GM10248 (cell line): ENCODE results near the gene CS.

Source experiments
- CTCF ChIA-PET: fragments of 300-600 bp; sonication (Branson Sonifier 250); formaldehyde crosslinking; extraction: SDS; loops from one replicate; lab custom pipeline; 2021; ENCODE audit warnings: antibody characterized with exemption; lab: Yijun Ruan, JAX
- POLR2A ChIA-PET: fragments of 350-650 bp; sonication (Branson Sonifier 250); formaldehyde crosslinking; extraction: SDS; loops from one replicate; lab custom pipeline; 2020; ENCODE audit warnings: antibody characterized with exemption; lab: Yijun Ruan, JAX
- DNase-seq: peaks from one replicate; pipeline ENCODE4 v3.0.0; 2012; ENCODE audit errors: extremely low spot score
- CTCF ChIP-seq: IDR thresholded peaks from 2 replicates; pipeline ENCODE4 v1.5.1; 2012; ENCODE audit warnings: mild to moderate bottlenecking, low read depth; ENCODE audit errors: extremely low read depth, missing control alignments, control extremely low read depth

The CS gene

GRCh38 chr12:56224954-56225353 is 75.2 kb downstream of the CS start:
- no peak for DNase-seq
- CTCF ChIA-PET = interaction anchor here (1.1 to 2.1 kb wide), 4 partner anchors 18 to 35 kb away, joined by 3 to 7 read pairs (median 6); partner anchors contain the start of genes ANKRD52 and SMARCC2
- POLR2A ChIA-PET = no interaction called here
- no peak for TF ChIP-seq CTCF

- ChIA-PET CTCF (interaction anchor here (2.1 to 2.9 kb wide), 3 partner anchors 17 to 104 kb away, joined by 7 to 34 read pairs (median 9); partner anchors contain the start of gene SMARCC2), POLR2A (no interaction called here)
- DNase-seq = peak; percentile 99
- peak; percentile 90 for TF ChIP-seq CTCF
Observed at GRCh38 chr12:56224102-56224701, 75.9 kb downstream of the CS start, which contains the start of gene NABP2. Gene NABP2, plus strand, starts transcription at chr12:56224342. Its CDS starts 515 bp downstream, at chr12:56224857.

GRCh38 chr12:56223571-56224101 is 76.5 kb downstream of the CS start:
- TF ChIP-seq CTCF = no peak
- DNase-seq = no peak
- POLR2A ChIA-PET = no interaction called here
- CTCF ChIA-PET = interaction anchor here (1.7 to 3.9 kb wide), 10 partner anchors 9 to 485 kb away, joined by 3 to 44 read pairs (median 14); partner anchors contain the start of genes SMARCC2, TIMELESS and ZC3H10

- ChIA-PET CTCF (interaction anchor here (0.8 to 3.9 kb wide), 32 partner anchors 10 to 484 kb away, joined by 3 to 44 read pairs (median 5); partner anchors contain the start of genes ANKRD52, COQ10A, ERBB3 and ESYT1), POLR2A (interaction anchor here (0.7 to 1.8 kb wide), 5 partner anchors 16 to 283 kb away, joined by 3 to 9 read pairs (median 4); partner anchors contain the start of genes STAT2 and ZC3H10)
- no peak for DNase-seq
- no peak for TF ChIP-seq CTCF
Observed at GRCh38 chr12:56222531-56222895, 77.6 kb downstream of the CS start.

GRCh38 chr12:56221757-56222530 is 78.2 kb downstream of the CS start, which contains the start of gene RNF41:
Gene RNF41, minus strand, starts transcription at chr12:56221922. Its CDS starts 7,875 bp downstream, at chr12:56214047.
- POLR2A ChIA-PET = interaction anchor here (0.5 to 1.8 kb wide), 12 partner anchors 9 to 448 kb away, joined by 3 to 9 read pairs (median 4); partner anchors contain the start of genes RAB5B, SMARCC2, STAT2 and ZC3H10
- peak; percentile 97 for DNase-seq
- CTCF ChIA-PET = interaction anchor here (0.8 to 3.9 kb wide), 36 partner anchors 9 to 483 kb away, joined by 3 to 44 read pairs (median 4); partner anchors contain the start of genes ANKRD52, CNPY2, COQ10A and ERBB3
- TF ChIP-seq CTCF = no peak
